ENCODE data around the gene SCPEP1. TPM values are rescaled to one million over a fixed set of nuclear protein-coding genes. Genes with fewer than 3 reads are reported as not detected.

Gene SCPEP1
- total RNA-seq, 6 experiments from 2014 or later, result 9.2 to 35.4 (median 24.8) TPM

GRCh38 chr17:57037411-57037810 is 59.5 kb downstream of the SCPEP1 start:
- no peak overlapping the region for H3K4me3 ChIP-seq
- H3K36me3 ChIP-seq, result no peaks in the 10 kb centered on the region
- intact Hi-C loops (cut with DNase I), result no loop called here
- 83% methylated on average over 1 of the region's 1 CpG for WGBS (ENCODE audit: insufficient coverage, low coverage, low lambda C conversion rate, missing lambda C conversion rate)
- no peaks in the 10 kb centered on the region for H3K27me3 ChIP-seq
- peaks cover 0 to 20% (median 5%) of the 10 kb centered on the region in 4 donors for H3K4me1 ChIP-seq
- H3K27ac ChIP-seq, result no peak overlapping the region
- no peaks in the 10 kb centered on the region for H3K9me3 ChIP-seq
- ATAC-seq (no peak), DNase-seq (no peak)
- TF ChIP-seq, protein P1, sequence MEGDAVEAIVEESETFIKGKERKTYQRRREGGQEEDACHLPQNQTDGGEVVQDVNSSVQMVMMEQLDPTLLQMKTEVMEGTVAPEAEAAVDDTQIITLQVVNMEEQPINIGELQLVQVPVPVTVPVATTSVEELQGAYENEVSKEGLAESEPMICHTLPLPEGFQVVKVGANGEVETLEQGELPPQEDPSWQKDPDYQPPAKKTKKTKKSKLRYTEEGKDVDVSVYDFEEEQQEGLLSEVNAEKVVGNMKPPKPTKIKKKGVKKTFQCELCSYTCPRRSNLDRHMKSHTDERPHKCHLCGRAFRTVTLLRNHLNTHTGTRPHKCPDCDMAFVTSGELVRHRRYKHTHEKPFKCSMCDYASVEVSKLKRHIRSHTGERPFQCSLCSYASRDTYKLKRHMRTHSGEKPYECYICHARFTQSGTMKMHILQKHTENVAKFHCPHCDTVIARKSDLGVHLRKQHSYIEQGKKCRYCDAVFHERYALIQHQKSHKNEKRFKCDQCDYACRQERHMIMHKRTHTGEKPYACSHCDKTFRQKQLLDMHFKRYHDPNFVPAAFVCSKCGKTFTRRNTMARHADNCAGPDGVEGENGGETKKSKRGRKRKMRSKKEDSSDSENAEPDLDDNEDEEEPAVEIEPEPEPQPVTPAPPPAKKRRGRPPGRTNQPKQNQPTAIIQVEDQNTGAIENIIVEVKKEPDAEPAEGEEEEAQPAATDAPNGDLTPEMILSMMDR (IDR thresholded peaks at IDR 0.05), result no peak
- TF ChIP-seq POLR2A (IDR thresholded peaks at IDR 0.05), result no peak

GRCh38 chr17:57038486-57038885 is 60.6 kb downstream of the SCPEP1 start:
- no peak for DNase-seq

GRCh38 chr17:57040571-57040970 is 62.6 kb downstream of the SCPEP1 start:
- Histone ChIP-seq H3K4me3 (no peak overlapping the region), H3K4me1 (peaks cover 0 to 10% (median 3%) of the 10 kb centered on the region in 4 donors), H3K9me3 (no peaks in the 10 kb centered on the region), H3K27me3 (no peaks in the 10 kb centered on the region), H3K27ac (no peak overlapping the region), H3K36me3 (no peaks in the 10 kb centered on the region)
- TF ChIP-seq POLR2A (IDR thresholded peaks at IDR 0.05), result no peak
- TF ChIP-seq, protein P1 (IDR thresholded peaks at IDR 0.05), result no peak
- DNase-seq (no peak), ATAC-seq (no peak)
- WGBS (ENCODE audit: insufficient coverage, low coverage, low lambda C conversion rate, missing lambda C conversion rate), result 40% methylated on average over 1 of the region's 2 CpGs
- intact Hi-C loops (cut with DNase I), result no loop called here

More at GRCh38 chr17:57038486-57038885, 60.6 kb downstream of the SCPEP1 start:
- WGBS (ENCODE audit: insufficient coverage, low coverage, low lambda C conversion rate, missing lambda C conversion rate), result 82% methylated on average over 3 of the region's 3 CpGs
- H3K9me3 ChIP-seq, result no peaks in the 10 kb centered on the region
- peaks cover 0 to 20% (median 5%) of the 10 kb centered on the region in 4 donors for H3K4me1 ChIP-seq
- TF ChIP-seq, protein P1 (IDR thresholded peaks at IDR 0.05), result no peak
- no peak for TF ChIP-seq POLR2A (IDR thresholded peaks at IDR 0.05)
- intact Hi-C loops (cut with DNase I), result no loop called here
- H3K4me3 ChIP-seq, result no peak overlapping the region
- H3K27ac ChIP-seq, result no peak overlapping the region
- ATAC-seq, result no peak
- H3K36me3 ChIP-seq, result no peaks in the 10 kb centered on the region
- no peaks in the 10 kb centered on the region for H3K27me3 ChIP-seq

GRCh38 chr17:57043276-57043675 is 65.3 kb downstream of the SCPEP1 start:
- DNase-seq (no peak), ATAC-seq (no peak)
- Histone ChIP-seq H3K27me3 (no peaks in the 10 kb centered on the region), H3K4me1 (no peaks in the 10 kb centered on the region), H3K36me3 (no peaks in the 10 kb centered on the region), H3K9me3 (no peaks in the 10 kb centered on the region), H3K27ac (no peak overlapping the region), H3K4me3 (no peak overlapping the region)
- no peak for TF ChIP-seq POLR2A (IDR thresholded peaks at IDR 0.05)
- TF ChIP-seq, protein P1 (IDR thresholded peaks at IDR 0.05), result no peak
- intact Hi-C loops (cut with DNase I), result no loop called here
- WGBS (ENCODE audit: insufficient coverage, low coverage, low lambda C conversion rate, missing lambda C conversion rate), result 83% methylated on average over 4 of the region's 4 CpGs

All from right lobe of liver (tissue), 6 donors.